ENCODE results near the gene RGS1. TPM values are rescaled to one million over a fixed set of nuclear protein-coding genes. Genes with fewer than 3 reads are reported as not detected.
A peak's percentile ranks its signal among the peaks of the same experiment; 100 is the strongest.

RGS1 gene
- total RNA-seq, 2 donors from 2014 or later = 9.0 to 12.0 TPM

DNA sequence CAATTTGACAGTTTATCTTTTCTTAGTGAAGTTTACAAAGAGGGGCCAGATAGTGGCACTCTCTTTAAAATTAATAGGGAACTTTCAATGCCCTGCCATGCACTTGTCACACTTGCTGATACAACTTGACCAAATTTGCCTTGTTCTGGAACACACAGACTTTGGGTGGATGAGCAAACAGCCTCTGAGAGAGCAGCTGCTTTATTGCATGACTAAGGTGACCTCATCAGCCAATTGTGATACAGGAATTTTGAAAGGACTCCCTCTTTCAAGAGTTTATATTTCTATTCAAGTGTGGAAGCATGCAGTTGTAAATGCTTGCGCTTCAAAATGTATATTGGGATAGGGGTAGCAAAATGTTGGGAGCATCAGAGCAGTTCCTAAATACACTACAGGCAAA is 2.1 kb upstream of the RGS1 start:
- peaks cover 12 to 14% of the 10 kb centered on the region in 2 donors for H3K9me3 Mint-ChIP-seq
- H3K36me3 Mint-ChIP-seq = peaks cover 16 to 17% of the 10 kb centered on the region in 2 donors
- H3K27ac Mint-ChIP-seq = no peak overlapping the region
- no peak for ATAC-seq
- DNase-seq (ENCODE audit: low spot score in 2 of 2) = no peak

DNA sequence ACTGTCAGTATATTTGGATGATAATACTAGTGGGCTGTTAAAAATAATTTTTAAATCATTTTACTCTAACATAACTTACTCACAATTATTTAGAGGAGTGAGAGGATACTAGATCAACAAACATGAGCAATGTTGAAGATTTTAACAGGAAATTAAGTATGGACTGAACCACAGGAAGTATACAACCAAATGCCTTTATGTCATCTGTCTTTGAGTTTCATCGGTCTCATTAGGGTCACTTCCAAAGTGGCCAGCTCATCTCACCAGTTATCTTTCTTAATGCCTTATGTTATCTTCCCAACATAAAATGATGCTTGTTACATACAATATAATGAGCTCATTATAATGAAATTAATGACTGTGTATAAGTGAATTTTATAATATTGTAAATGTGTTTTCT is 1.5 kb upstream of the RGS1 start:
- Mint-ChIP-seq H3K9me3 (peaks cover 12% of the 10 kb centered on the region in 2 donors), H3K36me3 (peaks cover 16% of the 10 kb centered on the region in 2 donors), H3K27ac (no peak overlapping the region)
- DNase-seq (ENCODE audit: low spot score in 2 of 2) (no peak), ATAC-seq (no peak)

DNA sequence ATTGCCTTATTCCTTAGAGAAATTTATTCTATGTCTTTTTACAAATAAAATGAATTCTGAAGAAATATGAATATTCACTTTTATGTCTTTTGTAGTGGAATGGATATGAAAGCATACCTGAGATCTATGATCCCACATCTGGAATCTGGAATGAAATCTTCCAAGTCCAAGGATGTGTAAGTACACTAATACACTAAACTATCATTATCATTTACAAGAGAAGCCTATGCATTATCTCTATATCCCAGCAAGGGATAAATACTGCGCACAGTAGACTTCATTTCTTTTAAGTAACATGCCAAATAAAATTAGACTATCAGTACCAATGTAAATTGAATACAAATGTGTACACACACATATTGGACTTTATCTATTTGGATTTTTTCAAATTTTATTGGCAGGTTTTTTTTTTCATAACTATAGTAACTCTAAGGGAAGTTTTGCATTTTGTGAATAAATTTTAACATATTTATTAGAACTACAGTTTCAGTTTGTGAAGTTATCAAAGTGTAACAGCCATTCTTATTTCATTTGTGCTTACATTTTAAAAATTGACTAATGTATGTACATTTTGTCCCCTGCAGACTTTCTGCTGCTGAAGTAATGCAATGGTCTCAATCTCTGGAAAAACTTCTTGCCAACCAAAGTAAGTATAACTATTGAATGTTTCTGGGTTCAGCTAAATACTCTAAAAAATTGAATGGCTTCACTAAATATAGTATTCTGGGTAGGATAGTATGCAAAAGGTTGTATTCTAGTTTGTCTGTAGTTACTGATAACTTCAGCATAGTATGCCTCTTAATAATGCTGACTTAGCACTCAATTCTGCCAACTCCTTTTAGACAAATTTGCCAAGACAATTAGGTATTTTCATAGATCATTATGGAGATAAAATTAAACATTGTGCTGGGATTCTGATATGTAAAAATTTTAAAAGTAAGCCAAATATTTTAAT is 894 bp downstream of the RGS1 start:
- no peaks in the 10 kb centered on the region for H3K36me3 Mint-ChIP-seq
- no peak for ATAC-seq
- DNase-seq (ENCODE audit: low spot score in 2 of 2) = no peak
- no peaks in the 10 kb centered on the region for H3K9me3 Mint-ChIP-seq
- H3K27ac Mint-ChIP-seq = peak overlapping the region in 1 of 2 donors; percentile 88

GRCh38 chr1:192577145-192578140 is 1.9 kb downstream of the RGS1 start:
- Mint-ChIP-seq H3K36me3 (no peaks in the 10 kb centered on the region), H3K27ac (no peak overlapping the region), H3K9me3 (no peaks in the 10 kb centered on the region)
- DNase-seq (ENCODE audit: low spot score in 2 of 2) = no peak
- no peak for ATAC-seq

- Mint-ChIP-seq H3K9me3 (no peaks in the 10 kb centered on the region), H3K27ac (peak overlapping the region; percentile 45 to 52), H3K36me3 (no peaks in the 10 kb centered on the region)
- DNase-seq (ENCODE audit: low spot score in 2 of 2) = no peak
- ATAC-seq = no peak
Measured at GRCh38 chr1:192578144-192578909, 2.8 kb downstream of the RGS1 start.

DNA sequence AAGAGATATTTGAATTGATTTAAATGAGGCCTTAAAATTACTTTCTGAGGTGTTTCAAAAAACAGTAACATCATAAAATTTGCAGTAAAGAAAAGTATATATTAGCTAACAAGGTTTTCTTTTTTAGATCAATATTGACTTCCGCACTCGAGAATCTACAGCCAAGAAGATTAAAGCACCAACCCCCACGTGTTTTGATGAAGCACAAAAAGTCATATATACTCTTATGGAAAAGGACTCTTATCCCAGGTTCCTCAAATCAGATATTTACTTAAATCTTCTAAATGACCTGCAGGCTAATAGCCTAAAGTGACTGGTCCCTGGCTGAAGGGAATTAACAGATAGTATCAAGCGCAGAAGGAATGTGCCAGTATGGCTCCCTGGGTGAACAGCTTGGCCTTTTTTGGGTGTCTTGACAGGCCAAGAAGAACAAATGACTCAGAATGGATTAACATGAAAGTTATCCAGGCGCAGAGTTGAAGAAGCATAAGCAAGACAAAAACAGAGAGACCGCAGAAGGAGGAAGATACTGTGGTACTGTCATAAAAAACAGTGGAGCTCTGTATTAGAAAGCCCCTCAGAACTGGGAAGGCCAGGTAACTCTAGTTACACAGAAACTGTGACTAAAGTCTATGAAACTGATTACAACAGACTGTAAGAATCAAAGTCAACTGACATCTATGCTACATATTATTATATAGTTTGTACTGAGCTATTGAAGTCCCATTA is 3.6 kb downstream of the RGS1 start:
- H3K9me3 Mint-ChIP-seq = no peaks in the 10 kb centered on the region
- peak overlapping the region; percentile 52 to 61 for H3K27ac Mint-ChIP-seq
- H3K36me3 Mint-ChIP-seq = no peaks in the 10 kb centered on the region
- DNase-seq (ENCODE audit: low spot score in 2 of 2) (peak in 1 of 2 donors; percentile 14), ATAC-seq (peak; percentile 64 to 76)

DNA sequence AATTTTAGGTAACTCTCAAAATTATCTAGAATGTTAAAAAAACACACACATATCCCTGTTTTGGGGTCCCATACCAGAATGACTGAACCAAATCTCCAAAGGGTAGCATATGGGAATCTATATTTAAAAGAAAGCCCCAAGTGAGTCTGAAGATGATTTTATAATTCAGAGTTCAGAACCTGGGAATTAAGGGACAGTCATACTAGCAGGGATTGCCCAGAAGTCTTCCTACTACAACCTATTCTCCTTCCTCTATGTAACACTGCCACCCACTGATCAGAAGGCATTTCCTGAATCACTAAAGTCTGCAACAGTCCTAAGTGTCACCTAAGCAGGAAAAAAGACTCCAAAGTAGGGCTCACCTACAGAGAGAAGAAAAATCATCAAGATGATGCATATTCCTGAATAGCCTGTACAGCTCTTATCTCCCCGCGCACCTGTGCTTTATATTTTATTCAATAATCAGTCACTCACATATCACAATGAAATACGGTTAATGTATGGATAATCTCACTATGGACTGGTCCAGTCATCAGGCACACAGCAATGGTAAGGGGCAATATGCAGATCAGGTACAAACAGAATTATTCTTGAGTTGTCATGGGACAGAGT is 4.9 kb downstream of the RGS1 start:
- peak in 1 of 2 donors; percentile 43 for ATAC-seq
- no peak for DNase-seq (ENCODE audit: low spot score in 2 of 2)
- no peak overlapping the region for H3K27ac Mint-ChIP-seq
- H3K9me3 Mint-ChIP-seq = no peaks in the 10 kb centered on the region
- H3K36me3 Mint-ChIP-seq = no peaks in the 10 kb centered on the region

DNA sequence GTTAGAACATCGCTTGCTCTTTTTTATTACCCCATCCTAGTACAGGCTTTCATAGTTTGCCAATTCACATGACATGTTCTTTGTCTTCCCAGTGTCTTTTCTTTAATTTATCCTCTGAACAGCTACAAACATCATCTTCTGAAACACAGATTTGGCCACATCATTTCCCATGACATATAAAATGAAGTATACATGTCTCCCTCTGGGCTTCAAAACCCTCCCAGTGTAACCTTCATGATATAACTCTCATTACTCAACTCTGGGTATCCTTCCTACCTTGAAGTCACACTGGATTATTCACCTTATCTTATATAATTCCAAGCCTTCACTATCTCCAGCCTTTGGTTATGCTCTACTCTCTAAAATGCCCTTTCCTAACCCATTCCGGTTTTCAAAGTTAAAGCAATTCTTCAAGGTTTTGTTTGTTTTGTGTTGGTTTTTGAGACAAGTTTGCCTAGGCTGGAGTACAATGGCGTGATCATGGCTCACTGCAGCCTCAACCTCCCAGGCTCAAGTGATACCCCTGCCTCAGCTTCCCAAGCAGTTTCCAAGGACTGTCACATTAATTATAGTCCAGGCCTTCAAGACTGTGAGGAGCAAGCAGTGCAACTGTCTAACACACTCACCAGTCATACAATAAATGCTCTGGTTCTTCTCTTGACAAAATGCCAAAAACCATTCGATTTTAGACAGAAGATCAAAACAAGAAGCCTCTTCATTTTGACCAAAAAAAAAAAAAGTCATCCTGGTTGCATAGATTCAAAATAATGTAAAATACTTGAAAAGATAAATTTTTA is 5.8 kb downstream of the RGS1 start:
- ATAC-seq (no peak), DNase-seq (ENCODE audit: low spot score in 2 of 2) (no peak)
- Mint-ChIP-seq H3K36me3 (no peaks in the 10 kb centered on the region), H3K9me3 (no peaks in the 10 kb centered on the region), H3K27ac (peak overlapping the region in 1 of 2 donors; percentile 5)

- Mint-ChIP-seq H3K36me3 (no peaks in the 10 kb centered on the region), H3K9me3 (no peaks in the 10 kb centered on the region), H3K27ac (no peak overlapping the region)
- ATAC-seq = no peak
- no peak for DNase-seq (ENCODE audit: low spot score in 2 of 2)
Measured at GRCh38 chr1:192584866-192585265, 9.3 kb downstream of the RGS1 start.

- ATAC-seq (peak in 1 of 2 donors; percentile 32), DNase-seq (ENCODE audit: low spot score in 2 of 2) (no peak)
- Mint-ChIP-seq H3K9me3 (no peaks in the 10 kb centered on the region), H3K27ac (no peak overlapping the region), H3K36me3 (no peaks in the 10 kb centered on the region)
Measured at GRCh38 chr1:192587386-192588266, 12.1 kb downstream of the RGS1 start.

DNA sequence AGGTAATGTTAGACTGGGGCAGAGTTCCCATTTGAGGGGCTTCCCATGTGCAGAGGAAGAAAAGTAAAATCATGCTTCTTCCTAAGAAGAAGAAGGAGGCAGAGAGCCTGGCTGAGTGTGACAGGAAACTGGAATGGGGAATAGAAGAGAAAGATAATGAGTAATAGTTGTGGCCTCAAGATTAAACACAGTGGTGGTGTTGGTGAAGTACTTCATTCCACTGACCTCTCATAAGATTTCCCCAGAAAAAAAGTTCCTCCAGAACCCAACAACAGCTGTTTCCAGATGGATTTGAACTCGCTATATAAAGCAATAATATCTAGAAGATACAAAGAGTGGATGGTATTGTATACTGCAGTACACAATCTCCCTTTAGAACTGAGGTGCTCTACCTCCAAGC is 13.0 kb downstream of the RGS1 start:
- Mint-ChIP-seq H3K9me3 (no peaks in the 10 kb centered on the region), H3K36me3 (no peaks in the 10 kb centered on the region), H3K27ac (no peak overlapping the region)
- DNase-seq (ENCODE audit: low spot score in 2 of 2) (no peak), ATAC-seq (no peak)

GRCh38 chr1:192589813-192590212 is 14.2 kb downstream of the RGS1 start:
- no peak for DNase-seq (ENCODE audit: low spot score in 2 of 2)
- Mint-ChIP-seq H3K27ac (no peak overlapping the region), H3K9me3 (no peaks in the 10 kb centered on the region), H3K36me3 (no peaks in the 10 kb centered on the region)
- no peak for ATAC-seq

GRCh38 chr1:192592517-192592916 is 16.9 kb downstream of the RGS1 start:
- ATAC-seq (no peak), DNase-seq (ENCODE audit: low spot score in 2 of 2) (no peak)
- H3K36me3 Mint-ChIP-seq = no peaks in the 10 kb centered on the region
- H3K9me3 Mint-ChIP-seq = no peaks in the 10 kb centered on the region
- no peak overlapping the region for H3K27ac Mint-ChIP-seq

Data from activated naive CD4-positive, alpha-beta T cell treated with anti-CD3 and anti-CD28 coated beads, Interleukin-2, amount 50 U/mL, for 72 hours (primary cell).